A549 (cell line): ENCODE measurements around the gene NMRK1. TPM values are rescaled to one million over a fixed set of nuclear protein-coding genes. Genes with fewer than 3 reads are reported as not detected.

Source experiments
- ATAC-seq, 2 experiments: fragments of 200-7000 bp in 1 of 2; fragments of >200 bp in 1 of 2; cut with Nextera tagmentation in 1 of 2; cut with Tn5 transposase in 1 of 2; 3 replicates each; pipeline versions ENCODE4 v1.8.0 to v1.9.1; 2018 to 2020; ENCODE audit warnings: mild to moderate bottlenecking in 1 of 2, moderate library complexity in 1 of 2
- CTCF ChIA-PET: fragments of 300-600 bp; sonication (Branson Sonifier 250); formaldehyde crosslinking; extraction: SDS; loops from one replicate; lab custom pipeline; 2021; ENCODE audit warnings: antibody characterized with exemption, inconsistent platforms; lab: Yijun Ruan, JAX
- POLR2A ChIA-PET: fragments of 350-600 bp; formaldehyde crosslinking; extraction: SDS; loops from one replicate; lab custom pipeline; 2021; ENCODE audit warnings: antibody characterized with exemption, inconsistent platforms; lab: Yijun Ruan, JAX
- DNase-seq, 2 experiments: peaks; one replicate each; pipeline versions ENCODE4 v3.0.0 to v3.0.0-alpha.2; 2011 to 2016; ENCODE audit warnings: low read depth in 1 of 2, low spot score in 1 of 2
- FAIRE-seq: peaks from 2 replicates; lab custom pipeline; 2011; peaks lifted over from hg19 to GRCh38; lab: Jason Lieb, UNC
- H3K27ac ChIP-seq, 2 experiments: fragments of >200 bp; sonication (Bioruptor Twin); formaldehyde crosslinking; 3 replicates each; pipeline ENCODE4 v1.5.1; 2016 to 2017
- H3K4me1 ChIP-seq: fragments of >200 bp; sonication (Bioruptor Twin); formaldehyde crosslinking; 3 replicates; pipeline ENCODE4 v1.6.1; 2016
- H3K4me2 ChIP-seq: fragments of >200 bp; sonication (Bioruptor Twin); formaldehyde crosslinking; 3 replicates; pipeline ENCODE4 v1.6.1; 2016
- H3K4me3 ChIP-seq: fragments of >200 bp; sonication (Bioruptor Twin); formaldehyde crosslinking; 3 replicates; pipeline ENCODE4 v1.5.1; 2016
- H3K9me3 ChIP-seq: fragments of >200 bp; sonication (Bioruptor Twin); formaldehyde crosslinking; 3 replicates; pipeline ENCODE4 v1.6.1; 2016
- CHD2 ChIP-seq: fragments of 150-350 bp; IDR thresholded peaks from 2 replicates; pipeline ENCODE4 v1.6.1; 2014; ENCODE audit warnings: low read length; ENCODE audit not compliant: partially characterized antibody
- FOSB ChIP-seq: fragments of 250-450 bp; sonication (Bioruptor Pico); IDR thresholded peaks from 2 replicates; pipeline ENCODE4 v1.5.0; 2020; ENCODE audit warnings: mild to moderate bottlenecking, moderate library complexity
- FOSL2 ChIP-seq, 2 experiments: fragments of 450-650 bp in 1 of 2; fragments of >200 bp in 1 of 2; sonication (Bioruptor Twin) in 1 of 2; formaldehyde crosslinking; IDR thresholded peaks; 2 replicates each; pipeline versions ENCODE4 v1.5.0 to v1.6.1; 2016 to 2020; ENCODE audit warnings: mild to moderate bottlenecking in 1 of 2, moderate library complexity in 1 of 2
- FOXS1 ChIP-seq: fragments of 250-450 bp; sonication (Bioruptor Pico); IDR thresholded peaks from 2 replicates; pipeline ENCODE4 v1.5.0; 2020; ENCODE audit warnings: mild to moderate bottlenecking, moderate library complexity
- HDAC2 ChIP-seq: fragments of 200-600 bp; sonication (generic); IDR thresholded peaks from 2 replicates; pipeline ENCODE4 v1.6.1; 2016
- HOXB13 ChIP-seq: fragments of 250-450 bp; sonication (Bioruptor Pico); IDR thresholded peaks from 2 replicates; pipeline ENCODE4 v1.5.0; 2020; ENCODE audit warnings: low read depth, mild to moderate bottlenecking, moderate library complexity
- KDM1A ChIP-seq: fragments of 200-600 bp; sonication (generic); IDR thresholded peaks from 2 replicates; pipeline ENCODE4 v1.6.1; 2016; ENCODE audit warnings: low read depth, mild to moderate bottlenecking
- MAFK ChIP-seq: fragments of 450-650 bp; IDR thresholded peaks from 2 replicates; pipeline ENCODE4 v1.6.1; 2014; ENCODE audit not compliant: partially characterized antibody
- NPAS2 ChIP-seq: fragments of 250-450 bp; sonication (Bioruptor Pico); IDR thresholded peaks from 2 replicates; pipeline ENCODE4 v1.8.0; 2022; ENCODE audit warnings: mild to moderate bottlenecking, moderate library complexity, borderline replicate concordance
- RARB ChIP-seq: fragments of 250-450 bp; sonication (Bioruptor Pico); IDR thresholded peaks from 2 replicates; pipeline ENCODE4 v1.8.0; 2021; ENCODE audit warnings: mild to moderate bottlenecking, moderate library complexity
- RNF2 ChIP-seq: fragments of 200-600 bp; sonication (generic); IDR thresholded peaks from 2 replicates; pipeline ENCODE4 v1.6.1; 2016; ENCODE audit warnings: low read depth, mild to moderate bottlenecking, antibody characterized with exemption, moderate library complexity, borderline replicate concordance
- SMC3 ChIP-seq: fragments of >200 bp; sonication (Bioruptor Twin); formaldehyde crosslinking; IDR thresholded peaks from 3 replicates; pipeline ENCODE4 v1.6.1; 2018; ENCODE audit warnings: inconsistent platforms
- TFCP2L1 ChIP-seq: fragments of 250-450 bp; sonication (Bioruptor Pico); IDR thresholded peaks from 2 replicates; pipeline ENCODE4 v1.5.0; 2021; ENCODE audit warnings: mild to moderate bottlenecking
- ZC3H11A ChIP-seq: fragments of 450-650 bp; IDR thresholded peaks from 2 replicates; pipeline ENCODE4 v1.6.1; 2014; ENCODE audit warnings: antibody characterized with exemption, mild to moderate bottlenecking
- ZNF302 ChIP-seq: fragments of 250-450 bp; sonication (Bioruptor Pico); IDR thresholded peaks from 2 replicates; pipeline ENCODE4 v1.9.0; 2021; ENCODE audit warnings: inconsistent platforms, mild to moderate bottlenecking, moderate library complexity
- WGBS: methylation state at CpG from one replicate; pipeline ENCODE4 v1.1.6; 2017; ENCODE audit errors: missing lambda C conversion rate; 5-methylcytosine and 5-hydroxymethylcytosine counted together
- polyA plus RNA-seq, 4 experiments: library from polyadenylated mRNA; depleted of rRNA in 3 of 4; stranded (reverse); fragments of >200 nt; fragmentation: RNase III in 1 of 4; extraction: RNeasy Plus Mini Kit Qiagen cat#74134 plus additional on column Dnase treatment in 1 of 4; gene quantifications; 2 replicates in 3 of 4; 3 replicates in 1 of 4; pipeline ENCODE4 v1.2.3, GENCODE V29; 2011 to 2017
- TF ChIP-seq, protein P1 (sequence below): fragments of 250-450 bp; sonication (Bioruptor Pico); IDR thresholded peaks from 2 replicates; pipeline ENCODE4 v1.5.0; 2020; ENCODE audit warnings: low read depth, mild to moderate bottlenecking, moderate library complexity
- TF ChIP-seq, protein P2 (sequence below): fragments of 450-650 bp; IDR thresholded peaks from 2 replicates; pipeline ENCODE4 v1.6.1; 2014; ENCODE audit warnings: antibody characterized with exemption
- TF ChIP-seq, protein P3 (sequence below): fragments of 150-350 bp; IDR thresholded peaks from 2 replicates; pipeline ENCODE4 v1.6.1; 2014; ENCODE audit warnings: low read depth, mild to moderate bottlenecking, low read length
- TF ChIP-seq, protein P4 (sequence below): IDR thresholded peaks from 2 replicates; pipeline ENCODE4 v1.6.1; 2012
- TF ChIP-seq, protein P5 (sequence below): fragments of >200 bp; sonication (Bioruptor Twin); formaldehyde crosslinking; IDR thresholded peaks from 2 replicates; pipeline ENCODE4 v1.6.1; 2016
- TF ChIP-seq, protein P6 (sequence below): fragments of 200-600 bp; sonication (generic); IDR thresholded peaks from 2 replicates; pipeline ENCODE4 v1.6.1; 2016; ENCODE audit warnings: antibody characterized with exemption, mild to moderate bottlenecking, moderate library complexity

The NMRK1 gene
- polyA plus RNA-seq, 2 of the 4 experiments (the other 2 are of a cell fraction) = 7.6 to 10.5 TPM

DNA sequence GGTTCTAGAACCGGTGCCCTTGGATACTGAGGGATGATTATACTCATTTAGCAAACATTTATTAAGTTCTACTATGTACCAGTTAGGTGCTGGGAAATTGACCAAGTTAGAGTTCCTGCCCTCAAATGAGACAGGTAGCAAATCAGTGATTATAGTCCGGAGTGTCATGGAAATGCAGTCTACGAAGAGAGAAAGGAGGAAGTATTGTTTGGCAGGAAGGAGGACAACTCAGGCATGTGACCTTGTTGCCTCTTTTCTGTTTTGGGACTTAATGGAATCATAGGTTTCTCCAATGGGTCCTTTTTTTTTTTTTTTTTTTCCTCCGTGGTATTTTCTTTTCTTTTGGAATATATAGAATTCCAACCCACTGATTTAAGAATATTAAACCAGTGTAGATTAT is 28.4 kb upstream of the NMRK1 start:
- FAIRE-seq = no peak
- ChIA-PET POLR2A (no interaction called here), CTCF (no interaction called here)
- no peaks in the 10 kb centered on the region for H3K9me3 ChIP-seq
- no peak for DNase-seq
- ATAC-seq = no peak
- H3K4me3 ChIP-seq = no peak overlapping the region
- H3K4me2 ChIP-seq = no peak overlapping the region
- H3K27ac ChIP-seq = no peak overlapping the region
- H3K4me1 ChIP-seq = no peaks in the 10 kb centered on the region
- TF ChIP-seq RARB (CRISPR knock-in tag) (no peak), MAFK (no peak), FOSB (CRISPR knock-in tag) (no peak), FOSL2 (IDR thresholded peaks at IDR 0.05) (no peak), FOSL2 (CRISPR knock-in tag; IDR thresholded peaks at IDR 0.05) (no peak), RNF2 (no peak), HOXB13 (no peak), TFCP2L1 (CRISPR knock-in tag) (no peak), HDAC2 (no peak), NPAS2 (CRISPR knock-in tag) (no peak)
- TF ChIP-seq, protein P1, sequence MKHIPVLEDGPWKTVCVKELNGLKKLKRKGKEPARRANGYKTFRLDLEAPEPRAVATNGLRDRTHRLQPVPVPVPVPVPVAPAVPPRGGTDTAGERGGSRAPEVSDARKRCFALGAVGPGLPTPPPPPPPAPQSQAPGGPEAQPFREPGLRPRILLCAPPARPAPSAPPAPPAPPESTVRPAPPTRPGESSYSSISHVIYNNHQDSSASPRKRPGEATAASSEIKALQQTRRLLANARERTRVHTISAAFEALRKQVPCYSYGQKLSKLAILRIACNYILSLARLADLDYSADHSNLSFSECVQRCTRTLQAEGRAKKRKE (CRISPR knock-in tag) = no peak
- TF ChIP-seq, protein P2, sequence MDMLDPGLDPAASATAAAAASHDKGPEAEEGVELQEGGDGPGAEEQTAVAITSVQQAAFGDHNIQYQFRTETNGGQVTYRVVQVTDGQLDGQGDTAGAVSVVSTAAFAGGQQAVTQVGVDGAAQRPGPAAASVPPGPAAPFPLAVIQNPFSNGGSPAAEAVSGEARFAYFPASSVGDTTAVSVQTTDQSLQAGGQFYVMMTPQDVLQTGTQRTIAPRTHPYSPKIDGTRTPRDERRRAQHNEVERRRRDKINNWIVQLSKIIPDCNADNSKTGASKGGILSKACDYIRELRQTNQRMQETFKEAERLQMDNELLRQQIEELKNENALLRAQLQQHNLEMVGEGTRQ = no peak
- TF ChIP-seq, all 56 proteins: peak for 0
- WGBS = 80% methylated on average over 4 of the region's 4 CpGs

DNA sequence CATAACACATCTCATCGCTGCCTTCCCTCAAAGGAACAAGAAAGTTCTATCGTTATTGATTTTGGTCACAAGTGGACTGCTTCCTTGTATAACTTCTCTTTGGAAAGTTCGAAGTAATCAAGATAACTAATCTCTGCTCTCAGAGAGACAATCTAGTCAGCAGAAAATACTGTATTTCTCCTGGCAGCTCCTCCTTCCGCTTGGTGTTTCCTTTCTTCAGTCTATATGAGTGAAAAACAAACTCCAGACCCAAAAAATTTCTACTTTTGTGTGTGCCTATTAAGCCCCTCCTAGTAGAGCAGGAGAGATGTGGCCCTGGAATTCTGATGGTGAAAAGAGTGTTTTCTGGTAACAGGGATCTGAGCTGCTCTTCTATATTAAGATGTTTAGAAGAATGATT is 24.8 kb upstream of the NMRK1 start:
- ATAC-seq (no peak), FAIRE-seq (no peak)
- CTCF ChIA-PET = no interaction called here
- no peak overlapping the region for H3K27ac ChIP-seq
- no peak for TF ChIP-seq ZNF302 (CRISPR knock-in tag)
- no peak for TF ChIP-seq CHD2
- no peak for TF ChIP-seq HDAC2
- TF ChIP-seq ZC3H11A = no peak
- no peak for TF ChIP-seq FOXS1 (CRISPR knock-in tag)
- TF ChIP-seq, protein P1 (CRISPR knock-in tag) = no peak
- no peak for TF ChIP-seq SMC3
- no peak for TF ChIP-seq FOSL2 (IDR thresholded peaks at IDR 0.05)
- no peak for TF ChIP-seq FOSL2 (CRISPR knock-in tag; IDR thresholded peaks at IDR 0.05)
- no peak for TF ChIP-seq KDM1A
- no peak for TF ChIP-seq NPAS2 (CRISPR knock-in tag)
- TF ChIP-seq TFCP2L1 (CRISPR knock-in tag) = no peak
- TF ChIP-seq, protein P3, sequence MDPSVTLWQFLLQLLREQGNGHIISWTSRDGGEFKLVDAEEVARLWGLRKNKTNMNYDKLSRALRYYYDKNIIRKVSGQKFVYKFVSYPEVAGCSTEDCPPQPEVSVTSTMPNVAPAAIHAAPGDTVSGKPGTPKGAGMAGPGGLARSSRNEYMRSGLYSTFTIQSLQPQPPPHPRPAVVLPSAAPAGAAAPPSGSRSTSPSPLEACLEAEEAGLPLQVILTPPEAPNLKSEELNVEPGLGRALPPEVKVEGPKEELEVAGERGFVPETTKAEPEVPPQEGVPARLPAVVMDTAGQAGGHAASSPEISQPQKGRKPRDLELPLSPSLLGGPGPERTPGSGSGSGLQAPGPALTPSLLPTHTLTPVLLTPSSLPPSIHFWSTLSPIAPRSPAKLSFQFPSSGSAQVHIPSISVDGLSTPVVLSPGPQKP = no peak
- no peak for TF ChIP-seq RARB (CRISPR knock-in tag)
- TF ChIP-seq, protein P4, sequence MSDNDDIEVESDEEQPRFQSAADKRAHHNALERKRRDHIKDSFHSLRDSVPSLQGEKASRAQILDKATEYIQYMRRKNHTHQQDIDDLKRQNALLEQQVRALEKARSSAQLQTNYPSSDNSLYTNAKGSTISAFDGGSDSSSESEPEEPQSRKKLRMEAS = no peak
- TF ChIP-seq, protein P5, sequence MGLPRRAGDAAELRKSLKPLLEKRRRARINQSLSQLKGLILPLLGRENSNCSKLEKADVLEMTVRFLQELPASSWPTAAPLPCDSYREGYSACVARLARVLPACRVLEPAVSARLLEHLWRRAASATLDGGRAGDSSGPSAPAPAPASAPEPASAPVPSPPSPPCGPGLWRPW = no peak
- TF ChIP-seq, protein P6, sequence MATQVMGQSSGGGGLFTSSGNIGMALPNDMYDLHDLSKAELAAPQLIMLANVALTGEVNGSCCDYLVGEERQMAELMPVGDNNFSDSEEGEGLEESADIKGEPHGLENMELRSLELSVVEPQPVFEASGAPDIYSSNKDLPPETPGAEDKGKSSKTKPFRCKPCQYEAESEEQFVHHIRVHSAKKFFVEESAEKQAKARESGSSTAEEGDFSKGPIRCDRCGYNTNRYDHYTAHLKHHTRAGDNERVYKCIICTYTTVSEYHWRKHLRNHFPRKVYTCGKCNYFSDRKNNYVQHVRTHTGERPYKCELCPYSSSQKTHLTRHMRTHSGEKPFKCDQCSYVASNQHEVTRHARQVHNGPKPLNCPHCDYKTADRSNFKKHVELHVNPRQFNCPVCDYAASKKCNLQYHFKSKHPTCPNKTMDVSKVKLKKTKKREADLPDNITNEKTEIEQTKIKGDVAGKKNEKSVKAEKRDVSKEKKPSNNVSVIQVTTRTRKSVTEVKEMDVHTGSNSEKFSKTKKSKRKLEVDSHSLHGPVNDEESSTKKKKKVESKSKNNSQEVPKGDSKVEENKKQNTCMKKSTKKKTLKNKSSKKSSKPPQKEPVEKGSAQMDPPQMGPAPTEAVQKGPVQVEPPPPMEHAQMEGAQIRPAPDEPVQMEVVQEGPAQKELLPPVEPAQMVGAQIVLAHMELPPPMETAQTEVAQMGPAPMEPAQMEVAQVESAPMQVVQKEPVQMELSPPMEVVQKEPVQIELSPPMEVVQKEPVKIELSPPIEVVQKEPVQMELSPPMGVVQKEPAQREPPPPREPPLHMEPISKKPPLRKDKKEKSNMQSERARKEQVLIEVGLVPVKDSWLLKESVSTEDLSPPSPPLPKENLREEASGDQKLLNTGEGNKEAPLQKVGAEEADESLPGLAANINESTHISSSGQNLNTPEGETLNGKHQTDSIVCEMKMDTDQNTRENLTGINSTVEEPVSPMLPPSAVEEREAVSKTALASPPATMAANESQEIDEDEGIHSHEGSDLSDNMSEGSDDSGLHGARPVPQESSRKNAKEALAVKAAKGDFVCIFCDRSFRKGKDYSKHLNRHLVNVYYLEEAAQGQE = no peak
- TF ChIP-seq, all 56 proteins: peak for 0
- no peak for DNase-seq
- WGBS = 81% methylated on average over 4 of the region's 4 CpGs
- H3K9me3 ChIP-seq = no peaks in the 10 kb centered on the region
- no peaks in the 10 kb centered on the region for H3K4me1 ChIP-seq
- POLR2A ChIA-PET = no interaction called here
- H3K4me2 ChIP-seq = no peak overlapping the region
- no peak overlapping the region for H3K4me3 ChIP-seq
